OCI-LY3 (cell line): ENCODE measurements around the gene CIAO3.

Experiments used
- H2AFZ ChIP-seq: fragments of 200-600, 300-600 bp; shearing (Covaris generic); 2 replicates; pipeline ENCODE4 v1.6.0; 2014; ENCODE audit warnings: antibody characterized with exemption, low read depth, low read length
- H3K27ac ChIP-seq: fragments of 200-600, 300-600 bp; sonication (generic); 2 replicates; pipeline ENCODE4 v1.5.1; 2014; ENCODE audit warnings: mild to moderate bottlenecking, low read length, moderate library complexity, mixed read lengths
- H3K27me3 ChIP-seq: fragments of 200-600, 300-600 bp; sonication (generic); 2 replicates; pipeline ENCODE4 v1.6.1; 2014; ENCODE audit warnings: low read depth, low read length, mixed read lengths
- H3K36me3 ChIP-seq: fragments of 200-600, 300-600 bp; sonication (generic); replicated peaks from 2 replicates; pipeline ENCODE3; 2014; ENCODE audit warnings: low read depth, low read length, mixed read lengths
- H3K4me1 ChIP-seq: fragments of 300-600, 200-600 bp; sonication (generic); 2 replicates; pipeline ENCODE4 v1.6.1; 2014; ENCODE audit warnings: low read length, mixed read lengths
- H3K4me2 ChIP-seq: fragments of 200-600, 300-600 bp; sonication (generic); 2 replicates; pipeline ENCODE4 v1.6.1; 2014; ENCODE audit warnings: low read length, mixed read lengths
- H3K4me3 ChIP-seq: fragments of 300-600, 200-600 bp; sonication (generic); 2 replicates; pipeline ENCODE4 v1.5.1; 2014; ENCODE audit warnings: antibody characterized with exemption, mild to moderate bottlenecking, low read length, moderate library complexity
- H3K79me2 ChIP-seq: fragments of 300-600, 200-600 bp; shearing (Covaris generic); 2 replicates; pipeline ENCODE4 v1.6.1; 2014; ENCODE audit warnings: mild to moderate bottlenecking, low read length, mixed read lengths
- H3K9ac ChIP-seq: fragments of 300-600, 200-600 bp; shearing (Covaris generic); 2 replicates; pipeline ENCODE4 v1.6.0; 2014; ENCODE audit warnings: mild to moderate bottlenecking, low read length, moderate library complexity
- H3K9me3 ChIP-seq: fragments of 200-600, 300-600 bp; shearing (Covaris generic); 2 replicates; pipeline ENCODE4 v1.6.1; 2014; ENCODE audit warnings: low read length, mixed read lengths; ENCODE audit not compliant: insufficient read depth
- H4K20me1 ChIP-seq: fragments of 200-600, 300-600 bp; sonication (generic); 2 replicates; pipeline ENCODE4 v1.6.1; 2016; ENCODE audit warnings: low read length, mixed read lengths; ENCODE audit not compliant: insufficient read depth
- EZH2phosphoT487 ChIP-seq: fragments of 200-600 bp; shearing (Covaris generic); IDR thresholded peaks from 2 replicates; pipeline ENCODE4 v1.6.1; 2018; ENCODE audit warnings: antibody characterized with exemption, mixed run types, low read depth
- TF ChIP-seq, protein P1 (sequence below): fragments of 200-600, 300-600 bp; sonication (generic); IDR thresholded peaks from 2 replicates; pipeline ENCODE4 v1.5.1; 2014; ENCODE audit warnings: antibody characterized with exemption, low read length, low read depth

The CIAO3 gene

DNA sequence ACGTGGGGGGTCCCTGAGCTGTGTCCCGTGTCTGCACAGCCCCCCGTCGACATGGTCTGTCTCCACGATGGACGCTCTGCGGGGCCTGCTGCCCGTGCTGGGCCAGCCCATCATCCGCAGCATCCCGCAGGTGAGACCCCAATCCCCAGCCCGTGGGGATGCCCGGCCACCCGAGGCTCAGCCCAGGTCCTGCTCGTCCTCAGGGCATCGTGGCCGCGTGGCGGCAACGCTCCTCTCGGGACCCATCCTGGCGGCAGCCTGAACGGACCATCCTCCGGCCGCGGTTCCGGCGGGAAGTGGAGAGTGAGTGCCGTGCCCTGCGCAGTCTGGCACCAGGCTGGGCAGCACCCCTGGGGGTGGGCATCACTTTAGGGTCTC lies 24.7 kb upstream of the CIAO3 start:
- H3K9ac ChIP-seq, result no peak overlapping the region
- H3K79me2 ChIP-seq, result no peaks in the 10 kb centered on the region
- H3K9me3 ChIP-seq, result no peaks in the 10 kb centered on the region
- no peaks in the 10 kb centered on the region for H3K36me3 ChIP-seq
- no peak overlapping the region for H3K27ac ChIP-seq
- no peaks in the 10 kb centered on the region for H3K4me1 ChIP-seq
- no peak overlapping the region for H3K4me3 ChIP-seq
- TF ChIP-seq EZH2phosphoT487, result no peak
- TF ChIP-seq, protein P1, sequence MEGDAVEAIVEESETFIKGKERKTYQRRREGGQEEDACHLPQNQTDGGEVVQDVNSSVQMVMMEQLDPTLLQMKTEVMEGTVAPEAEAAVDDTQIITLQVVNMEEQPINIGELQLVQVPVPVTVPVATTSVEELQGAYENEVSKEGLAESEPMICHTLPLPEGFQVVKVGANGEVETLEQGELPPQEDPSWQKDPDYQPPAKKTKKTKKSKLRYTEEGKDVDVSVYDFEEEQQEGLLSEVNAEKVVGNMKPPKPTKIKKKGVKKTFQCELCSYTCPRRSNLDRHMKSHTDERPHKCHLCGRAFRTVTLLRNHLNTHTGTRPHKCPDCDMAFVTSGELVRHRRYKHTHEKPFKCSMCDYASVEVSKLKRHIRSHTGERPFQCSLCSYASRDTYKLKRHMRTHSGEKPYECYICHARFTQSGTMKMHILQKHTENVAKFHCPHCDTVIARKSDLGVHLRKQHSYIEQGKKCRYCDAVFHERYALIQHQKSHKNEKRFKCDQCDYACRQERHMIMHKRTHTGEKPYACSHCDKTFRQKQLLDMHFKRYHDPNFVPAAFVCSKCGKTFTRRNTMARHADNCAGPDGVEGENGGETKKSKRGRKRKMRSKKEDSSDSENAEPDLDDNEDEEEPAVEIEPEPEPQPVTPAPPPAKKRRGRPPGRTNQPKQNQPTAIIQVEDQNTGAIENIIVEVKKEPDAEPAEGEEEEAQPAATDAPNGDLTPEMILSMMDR, result no peak
- H4K20me1 ChIP-seq, result no peaks in the 10 kb centered on the region
- H3K27me3 ChIP-seq, result no peaks in the 10 kb centered on the region
- no peak overlapping the region for H3K4me2 ChIP-seq
- H2AFZ ChIP-seq, result no peak overlapping the region

DNA sequence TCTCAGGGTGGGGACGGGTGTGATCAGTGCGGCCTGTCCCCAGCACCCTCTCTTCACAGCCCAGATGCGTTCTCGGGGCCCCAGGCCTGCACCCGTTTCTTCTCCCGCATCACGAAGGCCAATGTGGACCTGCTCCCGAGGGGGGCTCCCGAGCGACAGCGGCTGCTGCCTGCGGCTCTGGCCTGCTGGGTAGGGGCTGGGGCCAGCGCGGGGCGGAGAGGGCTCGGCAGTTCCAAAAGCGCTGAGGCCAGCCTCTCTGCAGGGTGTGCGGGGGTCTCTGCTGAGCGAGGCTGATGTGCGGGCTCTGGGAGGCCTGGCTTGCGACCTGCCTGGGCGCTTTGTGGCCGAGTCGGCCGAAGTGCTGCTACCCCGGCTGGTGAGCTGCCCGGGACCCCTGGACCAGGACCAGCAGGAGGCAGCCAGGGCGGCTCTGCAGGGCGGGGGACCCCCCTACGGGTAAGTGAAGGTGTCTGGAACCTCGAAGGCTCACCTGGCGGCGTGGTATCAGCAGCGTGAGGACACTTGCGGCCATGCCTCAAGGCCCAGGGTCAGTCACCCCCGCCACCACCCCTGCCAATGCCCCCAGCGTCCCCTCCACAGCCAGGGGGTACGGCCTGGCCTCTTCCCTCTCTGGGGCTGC lies 24.2 kb upstream of the CIAO3 start:
- no peak overlapping the region for H2AFZ ChIP-seq
- no peaks in the 10 kb centered on the region for H3K36me3 ChIP-seq
- no peak overlapping the region for H3K27ac ChIP-seq
- H3K4me1 ChIP-seq, result no peaks in the 10 kb centered on the region
- no peak overlapping the region for H3K4me2 ChIP-seq
- TF ChIP-seq EZH2phosphoT487, result no peak
- TF ChIP-seq, protein P1, result no peak
- H3K79me2 ChIP-seq, result no peaks in the 10 kb centered on the region
- no peaks in the 10 kb centered on the region for H4K20me1 ChIP-seq
- no peaks in the 10 kb centered on the region for H3K27me3 ChIP-seq
- no peaks in the 10 kb centered on the region for H3K9me3 ChIP-seq
- no peak overlapping the region for H3K4me3 ChIP-seq
- no peak overlapping the region for H3K9ac ChIP-seq

DNA sequence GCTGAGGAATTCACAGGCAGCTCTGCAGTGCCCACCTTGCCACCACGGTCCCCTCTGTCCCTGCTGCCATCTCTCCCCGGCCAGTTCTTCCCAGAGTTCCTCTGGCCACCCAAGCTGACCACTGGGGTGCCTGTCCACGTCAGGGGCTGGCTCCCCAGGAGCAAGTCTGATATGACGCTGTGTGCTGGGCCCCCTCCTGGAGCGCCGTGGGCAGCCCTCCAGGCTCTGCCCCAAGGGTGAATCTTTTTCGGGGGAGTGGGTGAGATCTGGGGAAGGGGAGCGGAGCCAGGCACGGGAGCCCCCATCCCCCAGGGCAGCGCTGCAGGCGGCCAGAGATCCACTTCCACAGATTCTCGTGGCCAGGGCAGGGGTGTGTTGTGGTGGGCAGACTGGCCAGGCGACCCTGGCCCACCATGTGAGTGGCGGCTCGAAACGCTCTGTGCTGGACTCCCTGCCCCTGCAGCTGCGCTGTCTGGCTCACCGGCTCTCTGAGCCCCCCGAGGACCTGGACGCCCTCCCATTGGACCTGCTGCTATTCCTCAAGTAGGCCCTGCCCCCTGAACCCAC lies 23.5 kb upstream of the CIAO3 start:
- Histone ChIP-seq H3K27ac (no peak overlapping the region), H3K9ac (no peak overlapping the region), H3K4me1 (no peaks in the 10 kb centered on the region), H3K79me2 (no peaks in the 10 kb centered on the region), H3K4me2 (no peak overlapping the region), H3K4me3 (no peak overlapping the region), H3K36me3 (no peaks in the 10 kb centered on the region), H4K20me1 (no peaks in the 10 kb centered on the region), H3K27me3 (no peaks in the 10 kb centered on the region), H3K9me3 (no peaks in the 10 kb centered on the region), H2AFZ (no peak overlapping the region)
- TF ChIP-seq, protein P1, result no peak
- no peak for TF ChIP-seq EZH2phosphoT487

DNA sequence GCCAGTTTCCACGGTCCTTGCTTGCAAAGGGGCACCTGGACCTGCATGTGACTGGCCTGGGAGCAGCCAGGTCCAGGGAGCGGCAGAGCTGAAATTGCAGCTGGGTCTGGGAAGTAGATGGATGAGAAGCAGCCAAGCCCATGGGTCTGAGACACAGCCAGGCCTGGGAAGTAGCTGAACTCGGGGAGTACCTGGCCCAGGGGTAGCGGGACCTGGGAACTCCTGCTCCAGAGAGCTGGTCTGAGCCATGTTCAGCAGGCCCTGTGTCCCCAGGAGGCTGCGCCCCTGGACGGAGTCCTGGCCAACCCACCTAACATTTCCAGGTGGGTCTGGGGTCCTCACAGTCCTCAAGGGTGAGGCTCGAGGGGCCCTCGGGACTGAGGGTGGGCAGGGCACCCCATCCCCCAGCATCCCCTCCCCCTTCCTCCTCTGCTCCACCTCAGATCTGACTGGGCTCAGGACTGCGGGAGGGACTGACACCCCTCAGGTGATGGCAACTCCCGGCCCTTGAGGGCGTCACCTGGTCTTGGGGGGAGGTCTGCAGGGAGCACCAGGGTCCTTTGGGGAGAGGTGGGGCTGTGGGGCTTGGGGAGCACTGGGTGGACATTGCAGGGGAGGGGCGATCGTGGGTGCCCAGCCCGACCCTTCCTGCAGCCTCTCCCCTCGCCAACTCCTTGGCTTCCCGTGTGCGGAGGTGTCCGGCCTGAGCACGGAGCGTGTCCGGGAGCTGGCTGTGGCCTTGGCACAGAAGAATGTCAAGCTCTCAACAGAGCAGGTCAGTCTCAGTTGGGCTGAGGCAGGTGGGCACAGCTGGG lies 22.8 kb upstream of the CIAO3 start:
- Histone ChIP-seq H3K36me3 (no peaks in the 10 kb centered on the region), H3K4me3 (no peak overlapping the region), H4K20me1 (no peaks in the 10 kb centered on the region), H3K9me3 (no peaks in the 10 kb centered on the region), H3K27ac (no peak overlapping the region), H3K4me1 (no peaks in the 10 kb centered on the region), H3K27me3 (no peaks in the 10 kb centered on the region), H3K79me2 (no peaks in the 10 kb centered on the region), H3K9ac (no peak overlapping the region), H3K4me2 (no peak overlapping the region), H2AFZ (no peak overlapping the region)
- TF ChIP-seq, protein P1, result no peak
- TF ChIP-seq EZH2phosphoT487, result no peak
